Sigmoid colon (tissue), 3 donors: Measurements from ENCODE around the gene ADGRG2.

Experiments used
- CTCF ChIP-seq, 4 experiments: fragments of 450-650 bp in 3 of 4; fragments of 200-600 bp in 1 of 4; IDR thresholded peaks; one replicate each; pipeline ENCODE4 v1.5.1; 2016 to 2019; ENCODE audit warnings: antibody characterized with exemption in 4 of 4, mild to moderate bottlenecking in 3 of 4, moderate library complexity in 2 of 4
- POLR2A ChIP-seq, 2 donors: fragments of 450-650 bp; IDR thresholded peaks; one replicate each; pipeline ENCODE4 v1.6.1; 2016; ENCODE audit warnings: antibody characterized with exemption in 2 of 2, mild to moderate bottlenecking in 2 of 2, moderate library complexity in 2 of 2

GRCh38 chrX:18994713-18995112, 127.6 kb downstream of the ADGRG2 start:
- TF ChIP-seq POLR2A (IDR thresholded peaks at IDR 0.05) (no peak), CTCF (IDR thresholded peaks at IDR 0.05) (no peak)
